Gastrocnemius medialis (tissue), 4 donors: ENCODE data around the gene ATXN2L. TPM values are rescaled to one million over a fixed set of nuclear protein-coding genes. Genes with fewer than 3 reads are reported as not detected.

ENCODE experiments used
- ATAC-seq, 2 donors: fragments of 150-250 bp; one replicate each; pipeline ENCODE4 v1.9.1; 2016
- DNase-seq, 2 donors: peaks; one replicate each; pipeline ENCODE4 v3.0.0-alpha.2; 2019
- H3K27ac ChIP-seq, 4 donors: fragments of 200-600 bp; sonication (generic); 1 replicate in 1 of 4; 2 replicates in 3 of 4; pipeline ENCODE4 v1.5.1; 2016 to 2018; ENCODE audit warnings: mild to moderate bottlenecking in 2 of 4, moderate library complexity in 1 of 4
- H3K27me3 ChIP-seq, 3 donors: fragments of 200-600 bp; sonication (generic) in 2 of 3; 1 replicate in 1 of 3; 2 replicates in 2 of 3; pipeline versions ENCODE4 v1.5.1 to v1.6.0; 2016 to 2019; ENCODE audit warnings: mild to moderate bottlenecking in 1 of 3, moderate library complexity in 1 of 3
- H3K36me3 ChIP-seq, 2 donors: fragments of 200-600 bp; sonication (generic) in 1 of 2; one replicate each; pipeline ENCODE4 v1.5.1; 2017 to 2018
- H3K4me1 ChIP-seq, 2 donors: fragments of 200-600 bp; sonication (generic) in 1 of 2; one replicate each; pipeline ENCODE4 v1.5.1; 2016 to 2017; ENCODE audit warnings: mild to moderate bottlenecking in 2 of 2
- H3K4me3 ChIP-seq, 4 donors: fragments of 200-600 bp; sonication (generic) in 3 of 4; 1 replicate in 1 of 4; 2 replicates in 3 of 4; pipeline ENCODE4 v1.5.1; 2016 to 2019; ENCODE audit warnings: mild to moderate bottlenecking in 2 of 4
- H3K9me3 ChIP-seq, 3 donors: fragments of 200-600 bp; sonication (generic) in 2 of 3; 1 replicate in 1 of 3; 2 replicates in 2 of 3; pipeline ENCODE4 v1.5.1; 2016 to 2019
- CTCF ChIP-seq, 5 experiments: fragments of 450-650 bp in 3 of 5; fragments of 200-600 bp in 2 of 5; sonication (generic) in 2 of 5; IDR thresholded peaks in 4 of 5; conservative IDR thresholded peaks in 1 of 5; 1 replicate in 4 of 5; 2 replicates in 1 of 5; pipeline ENCODE4 v1.5.1; 2016 to 2019; ENCODE audit warnings: antibody characterized with exemption in 5 of 5, mild to moderate bottlenecking in 3 of 5, moderate library complexity in 3 of 5
- POLR2A ChIP-seq, 2 donors: fragments of 450-650 bp; IDR thresholded peaks; one replicate each; pipeline ENCODE4 v1.6.1; 2017; ENCODE audit warnings: antibody characterized with exemption in 2 of 2, mild to moderate bottlenecking in 2 of 2, moderate library complexity in 2 of 2
- in situ Hi-C, 4 donors: fragments of 200-750 bp; cut with MboI; loops; one replicate each; pipeline versions ENCODE4 v1.15.0 to v1.8.0; 2017; ENCODE audit warnings: low sequenced_read_pairs in 4 of 4
- intact Hi-C: fragments of 100-400 bp; cut with DNase I; formaldehyde crosslinking; loops from one replicate; pipeline ENCODE4 v1.15.1; 2023; ENCODE audit warnings: low total_unique reads
- total RNA-seq, 4 donors: library from RNA; depleted of rRNA; stranded (reverse); fragments of >200 nt; gene quantifications; one replicate each; pipeline versions ENCODE4 v1.1.0 to v1.2.3, GENCODE V29; 2016

ATXN2L gene
- total RNA-seq, 4 donors from 2014 or later: 24.0 to 68.6 (median 47.7) TPM

- ATAC-seq: no peak
- H3K4me1 ChIP-seq: peaks cover 0 to 4% of the 10 kb centered on the region in 2 donors
- no peak for TF ChIP-seq CTCF (IDR thresholded peaks at IDR 0.05 in 4 of 5, conservative IDR thresholded peaks at IDR 0.05 in 1 of 5)
- TF ChIP-seq POLR2A (IDR thresholded peaks at IDR 0.05): no peak
- no peak for DNase-seq
- H3K27ac ChIP-seq: no peak overlapping the region
- in situ Hi-C loops: loop anchor here in 1 of 4 donors (25.0 kb wide), 1 partner anchor 293 kb away; the partner anchor contains the start of gene NUPR1
- H3K36me3 ChIP-seq: peaks cover 0 to 100% of the 10 kb centered on the region in 2 donors
- intact Hi-C loops: no loop called here
- H3K4me3 ChIP-seq: no peak overlapping the region
- H3K9me3 ChIP-seq: no peaks in the 10 kb centered on the region
- no peaks in the 10 kb centered on the region for H3K27me3 ChIP-seq
These were observed 7.7 kb downstream of the ATXN2L start for GRCh38 chr16:28830531-28830930.

DNA sequence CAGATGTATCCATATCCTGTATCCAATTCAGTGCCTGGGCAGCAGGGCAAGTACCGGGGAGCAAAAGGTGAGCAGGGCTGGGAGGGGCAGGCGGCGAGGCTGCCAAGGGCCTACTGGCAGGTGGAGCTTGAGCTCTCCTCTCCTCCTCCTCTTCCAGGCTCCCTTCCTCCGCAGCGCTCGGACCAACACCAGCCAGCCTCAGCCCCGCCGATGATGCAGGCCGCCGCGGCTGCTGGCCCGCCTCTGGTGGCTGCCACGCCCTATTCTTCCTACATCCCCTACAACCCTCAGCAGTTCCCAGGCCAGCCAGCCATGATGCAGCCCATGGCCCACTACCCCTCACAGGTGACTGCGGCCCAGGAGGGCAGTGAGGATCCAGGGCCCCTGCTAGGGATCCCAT lies 11.6 kb downstream of the ATXN2L start:
- ATAC-seq (no peak), DNase-seq (no peak)
- H3K27me3 ChIP-seq: no peaks in the 10 kb centered on the region
- TF ChIP-seq POLR2A (IDR thresholded peaks at IDR 0.05): no peak
- TF ChIP-seq CTCF (IDR thresholded peaks at IDR 0.05 in 4 of 5, conservative IDR thresholded peaks at IDR 0.05 in 1 of 5): no peak
- in situ Hi-C loops (loop anchor here in 1 of 4 donors (25.0 kb wide), 1 partner anchor 297 kb away; the partner anchor contains the start of gene NUPR1), intact Hi-C loops (no loop called here)
- H3K27ac ChIP-seq: no peak overlapping the region
- peaks cover 0 to 79% of the 10 kb centered on the region in 2 donors for H3K36me3 ChIP-seq
- no peaks in the 10 kb centered on the region for H3K9me3 ChIP-seq
- no peaks in the 10 kb centered on the region for H3K4me1 ChIP-seq
- no peak overlapping the region for H3K4me3 ChIP-seq

- Histone ChIP-seq H3K27me3 (no peaks in the 10 kb centered on the region), H3K9me3 (no peaks in the 10 kb centered on the region), H3K4me1 (no peaks in the 10 kb centered on the region), H3K27ac (no peak overlapping the region), H3K36me3 (peaks cover 0 to 71% of the 10 kb centered on the region in 2 donors), H3K4me3 (no peak overlapping the region)
- no peak for DNase-seq
- in situ Hi-C loops: loop anchor here in 1 of 4 donors (25.0 kb wide), 1 partner anchor 298 kb away; the partner anchor contains the start of gene NUPR1
- no peak for TF ChIP-seq POLR2A (IDR thresholded peaks at IDR 0.05)
- TF ChIP-seq CTCF (IDR thresholded peaks at IDR 0.05 in 4 of 5, conservative IDR thresholded peaks at IDR 0.05 in 1 of 5): no peak
- ATAC-seq: no peak
- intact Hi-C loops: no loop called here
These were observed 12.4 kb downstream of the ATXN2L start for GRCh38 chr16:28834873-28835863.

DNA sequence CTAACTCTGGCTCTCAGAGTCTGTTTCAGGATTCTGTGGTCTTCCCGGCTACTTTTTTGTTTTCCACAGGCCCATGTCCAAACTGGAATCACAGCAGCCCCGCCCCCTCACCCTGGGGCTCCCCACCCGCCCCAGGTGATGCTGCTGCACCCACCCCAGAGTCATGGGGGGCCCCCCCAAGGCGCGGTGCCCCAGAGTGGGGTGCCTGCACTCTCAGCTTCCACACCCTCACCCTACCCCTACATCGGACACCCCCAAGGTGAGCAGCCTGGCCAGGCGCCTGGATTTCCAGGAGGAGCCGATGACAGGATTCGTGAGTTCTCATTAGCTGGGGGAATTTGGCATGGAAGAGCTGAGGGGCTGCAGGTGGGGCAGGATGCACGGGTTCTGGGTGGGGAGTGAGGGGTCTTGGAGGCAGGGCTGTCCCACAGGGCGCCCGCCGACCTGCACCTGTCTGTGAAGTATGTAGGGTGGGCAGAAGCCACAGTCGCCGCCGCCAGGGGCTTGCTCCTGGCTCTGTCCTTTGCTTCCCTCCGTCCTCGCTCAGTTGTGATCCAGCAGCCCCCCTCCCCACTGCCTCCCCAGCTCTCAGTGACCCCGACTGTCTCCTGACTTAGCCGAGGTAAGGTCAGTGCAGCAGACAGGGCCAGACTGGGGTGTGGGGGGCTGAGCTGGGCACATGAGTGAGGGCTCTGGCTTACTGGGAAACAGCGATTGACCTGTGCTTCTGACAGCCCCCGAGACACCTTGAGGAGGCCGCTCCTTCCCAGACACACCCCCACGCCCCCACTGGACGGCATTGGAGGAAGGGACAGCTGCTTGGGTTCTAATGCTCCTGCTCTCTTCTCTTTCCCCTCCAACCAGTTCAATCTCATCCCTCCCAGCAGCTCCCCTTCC lies 13.3 kb downstream of the ATXN2L start:
- no peak for DNase-seq
- intact Hi-C loops (no loop called here), in situ Hi-C loops (loop anchor here in 1 of 4 donors (25.0 kb wide), 1 partner anchor 299 kb away; the partner anchor contains the start of gene NUPR1)
- Histone ChIP-seq H3K9me3 (no peaks in the 10 kb centered on the region), H3K4me1 (no peaks in the 10 kb centered on the region), H3K4me3 (no peak overlapping the region), H3K27me3 (no peaks in the 10 kb centered on the region), H3K36me3 (peaks cover 0 to 64% of the 10 kb centered on the region in 2 donors), H3K27ac (no peak overlapping the region)
- no peak for TF ChIP-seq POLR2A (IDR thresholded peaks at IDR 0.05)
- no peak for TF ChIP-seq CTCF (IDR thresholded peaks at IDR 0.05 in 4 of 5, conservative IDR thresholded peaks at IDR 0.05 in 1 of 5)
- no peak for ATAC-seq
